T-helper 9 cell (primary cell): ENCODE measurements around the gene KLK2.

ENCODE experiments used
- DNase-seq: peaks from one replicate; pipeline ENCODE4 v3.0.0-alpha.2; 2020

KLK2 gene

DNA sequence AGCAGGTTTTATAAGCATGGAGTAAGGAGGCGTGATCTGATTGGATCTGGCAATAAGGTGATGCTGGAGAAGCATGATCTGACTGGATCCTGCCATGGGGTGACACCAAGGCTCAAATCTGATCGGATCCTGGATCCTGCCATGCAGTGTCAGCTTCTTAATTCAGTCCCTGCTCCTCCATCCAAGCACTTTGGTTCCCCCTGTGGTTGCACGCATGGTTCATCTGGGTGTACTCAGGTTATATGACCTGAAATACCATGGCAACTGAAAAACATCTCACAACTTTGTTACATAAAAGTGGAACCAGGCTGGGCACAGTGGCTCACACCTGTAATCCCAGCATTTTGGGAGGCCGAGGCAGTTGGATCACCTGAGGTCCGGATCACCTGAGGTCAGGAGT is 55.6 kb downstream of the KLK2 start:
- no peak for DNase-seq
